H9 (cell line): ENCODE measurements around the gene CCL19. TPM values are rescaled to one million over a fixed set of nuclear protein-coding genes. Genes with fewer than 3 reads are reported as not detected.

ENCODE experiments used
- DNase-seq: peaks from one replicate; pipeline ENCODE4 v3.0.0-alpha.2; 2017
- H2AFZ ChIP-seq: one replicate; pipeline ENCODE4 v1.6.1; 2013; ENCODE audit warnings: mild to moderate bottlenecking, low read length, control low read depth, moderate library complexity
- H2AK5ac ChIP-seq: 2 replicates; pipeline ENCODE4 v1.6.1; 2013; ENCODE audit warnings: low read length, control low read depth, mixed read lengths; ENCODE audit not compliant: insufficient read length
- H2BK120ac ChIP-seq: one replicate; pipeline ENCODE4 v1.6.1; 2013; ENCODE audit warnings: low read depth, mild to moderate bottlenecking, low read length, control low read depth, inconsistent platforms; ENCODE audit not compliant: poor library complexity, severe bottlenecking
- H2BK12ac ChIP-seq: 2 replicates; pipeline ENCODE4 v1.6.1; 2013; ENCODE audit warnings: low read length, control low read depth, mixed read lengths, low read depth; ENCODE audit not compliant: insufficient read length
- H2BK15ac ChIP-seq: 2 replicates; pipeline ENCODE4 v1.6.1; 2013; ENCODE audit warnings: low read depth, low read length, control low read depth
- H2BK20ac ChIP-seq: one replicate; pipeline ENCODE4 v1.6.1; 2013; ENCODE audit warnings: low read depth, mild to moderate bottlenecking, low read length, control low read depth, inconsistent platforms; ENCODE audit not compliant: poor library complexity, severe bottlenecking
- H2BK5ac ChIP-seq: 2 replicates; pipeline ENCODE4 v1.6.1; 2013; ENCODE audit warnings: low read length, control low read depth, mixed read lengths; ENCODE audit not compliant: insufficient read length
- H3K14ac ChIP-seq: 2 replicates; pipeline ENCODE4 v1.6.1; 2013; ENCODE audit warnings: low read length, control low read depth; ENCODE audit not compliant: insufficient read depth
- H3K18ac ChIP-seq: 2 replicates; pipeline ENCODE4 v1.6.1; 2013; ENCODE audit warnings: low read depth, mild to moderate bottlenecking, mixed read lengths, low read length, control low read depth; ENCODE audit not compliant: insufficient read length
- H3K23ac ChIP-seq: 2 replicates; pipeline ENCODE4 v1.6.1; 2013; ENCODE audit warnings: low read length, control low read depth, mixed read lengths, low read depth; ENCODE audit not compliant: insufficient read length
- H3K23me2 ChIP-seq: 2 replicates; pipeline ENCODE4 v1.6.1; 2013; ENCODE audit warnings: low read depth, mild to moderate bottlenecking, mixed read lengths, low read length, control low read depth; ENCODE audit not compliant: insufficient read length, poor library complexity, severe bottlenecking
- H3K27ac ChIP-seq: 2 replicates; pipeline ENCODE4 v1.5.1; 2013; ENCODE audit warnings: low read length, control low read depth, mixed read lengths, low read depth; ENCODE audit not compliant: insufficient read length
- H3K27me3 ChIP-seq: 2 replicates; pipeline ENCODE4 v1.6.1; 2013; ENCODE audit warnings: low read length, control low read depth, inconsistent platforms; ENCODE audit not compliant: insufficient read depth
- H3K4ac ChIP-seq: 2 replicates; pipeline ENCODE4 v1.6.1; 2013; ENCODE audit warnings: low read depth, mild to moderate bottlenecking, control low read depth, inconsistent platforms, low read length, moderate library complexity
- H3K4me1 ChIP-seq: 2 replicates; pipeline ENCODE4 v1.6.1; 2013; ENCODE audit warnings: low read length, control low read depth, inconsistent platforms; ENCODE audit not compliant: insufficient read depth
- H3K4me2 ChIP-seq: 2 replicates; pipeline ENCODE4 v1.6.1; 2013; ENCODE audit warnings: low read length, control low read depth, mixed read lengths; ENCODE audit not compliant: insufficient read length, insufficient read depth
- H3K56ac ChIP-seq: 2 replicates; pipeline ENCODE4 v1.6.1; 2013; ENCODE audit warnings: low read depth, mild to moderate bottlenecking, mixed read lengths, low read length, control low read depth; ENCODE audit not compliant: insufficient read length
- H3K79me1 ChIP-seq: 2 replicates; pipeline ENCODE4 v1.6.1; 2013; ENCODE audit warnings: low read depth, mild to moderate bottlenecking, moderate library complexity, low read length, control low read depth, inconsistent platforms; ENCODE audit not compliant: insufficient read depth, poor library complexity, severe bottlenecking
- H3K79me2 ChIP-seq: 2 replicates; pipeline ENCODE4 v1.6.1; 2013; ENCODE audit warnings: low read length, control low read depth, inconsistent platforms; ENCODE audit not compliant: insufficient read depth
- H3K9ac ChIP-seq: 2 replicates; pipeline ENCODE4 v1.6.1; 2013; ENCODE audit warnings: low read length, control low read depth, mixed read lengths; ENCODE audit not compliant: insufficient read length; ENCODE audit errors: extremely low read depth
- H3K9me3 ChIP-seq: one replicate; pipeline ENCODE4 v1.6.1; 2013; ENCODE audit warnings: low read depth, low read length, inconsistent platforms; ENCODE audit not compliant: control insufficient read depth
- H3T11ph ChIP-seq: one replicate; pipeline ENCODE4 v1.6.1; 2013; ENCODE audit warnings: mild to moderate bottlenecking, low read length, control low read depth, inconsistent platforms
- H4K20me1 ChIP-seq: one replicate; pipeline ENCODE4 v1.6.1; 2013; ENCODE audit not compliant: control insufficient read depth, insufficient read length, insufficient read depth
- H4K5ac ChIP-seq: 2 replicates; pipeline ENCODE4 v1.6.1; 2013; ENCODE audit warnings: low read depth, mild to moderate bottlenecking, mixed read lengths, low read length, control low read depth; ENCODE audit not compliant: insufficient read length
- H4K8ac ChIP-seq: replicated peaks from 2 replicates; pipeline ENCODE4 v1.6.1; 2013; ENCODE audit warnings: low read length, control low read depth, mixed read lengths, low read depth; ENCODE audit not compliant: insufficient read length
- H4K91ac ChIP-seq: 2 replicates; pipeline ENCODE4 v1.6.1; 2013; ENCODE audit warnings: low read depth, mild to moderate bottlenecking, moderate library complexity, mixed read lengths, low read length, control low read depth; ENCODE audit not compliant: insufficient read length
- H3K27ac Mint-ChIP-seq, 3 experiments: 2 replicates in 2 of 3; 3 replicates in 1 of 3; pipeline ENCODE4 v1.8.0; 2020 to 2021; ENCODE audit warnings: mixed read lengths in 3 of 3, mild to moderate bottlenecking in 1 of 3, moderate library complexity in 1 of 3
- H3K27me3 Mint-ChIP-seq: 2 replicates; pipeline ENCODE4 v1.8.0; 2021; ENCODE audit warnings: low read depth, mild to moderate bottlenecking, moderate library complexity, mixed read lengths
- H3K36me3 Mint-ChIP-seq, 3 experiments: 2 replicates in 2 of 3; 3 replicates in 1 of 3; pipeline ENCODE4 v1.8.0; 2020 to 2021; ENCODE audit warnings: low read depth in 3 of 3, mixed read lengths in 3 of 3; ENCODE audit not compliant: insufficient read depth in 1 of 3
- H3K4me1 Mint-ChIP-seq, 2 experiments: 2 replicates each; pipeline ENCODE4 v1.8.0; 2020; ENCODE audit warnings: mixed read lengths in 2 of 2
- H3K4me3 Mint-ChIP-seq, 2 experiments: 2 replicates in 1 of 2; 3 replicates in 1 of 2; pipeline ENCODE4 v1.8.0; 2020 to 2021; ENCODE audit warnings: mild to moderate bottlenecking in 2 of 2, mixed read lengths in 2 of 2, moderate library complexity in 1 of 2
- H3K9me3 Mint-ChIP-seq, 2 experiments: 2 replicates in 1 of 2; 3 replicates in 1 of 2; pipeline ENCODE4 v1.8.0; 2020; ENCODE audit warnings: mild to moderate bottlenecking in 2 of 2, mixed read lengths in 2 of 2, moderate library complexity in 1 of 2
- WGBS: extraction: QIAGEN DNeasy Blood & Tissue Kit; methylation state at CpG from one replicate; pipeline ENCODE4 v1.1.7; 2013; ENCODE audit warnings: missing lambda C conversion rate, low lambda C conversion rate, mixed read lengths; ENCODE audit not compliant: insufficient read length; ENCODE audit errors: extremely low coverage; 5-methylcytosine and 5-hydroxymethylcytosine counted together
- total RNA-seq: library from RNA; stranded (reverse); gene quantifications from 2 replicates; pipeline ENCODE4 v1.2.1, GENCODE V29; 2021
- TF ChIP-seq, protein P1 (sequence below): fragments of 200-600 bp; sonication (generic); conservative IDR thresholded peaks from 3 replicates; pipeline ENCODE4 v1.8.0; 2021; ENCODE audit warnings: antibody characterized with exemption, mild to moderate bottlenecking

CCL19 gene
- total RNA-seq, 1 experiment from 2014 or later = not detected

DNA sequence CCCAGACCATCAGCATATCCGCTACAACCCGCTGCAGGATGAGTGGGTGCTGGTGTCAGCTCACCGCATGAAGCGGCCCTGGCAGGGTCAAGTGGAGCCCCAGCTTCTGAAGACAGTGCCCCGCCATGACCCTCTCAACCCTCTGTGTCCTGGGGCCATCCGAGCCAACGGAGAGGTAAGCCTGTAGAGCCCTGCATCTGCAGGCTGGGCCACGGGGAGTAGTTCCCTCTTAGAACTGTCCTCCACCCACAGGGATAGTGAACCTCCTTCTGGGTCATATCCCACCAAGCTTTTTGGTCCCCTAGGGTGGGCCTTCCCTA is 44.0 kb downstream of the CCL19 start:
- no peak overlapping the region for H3T11ph ChIP-seq
- TF ChIP-seq, protein P1, sequence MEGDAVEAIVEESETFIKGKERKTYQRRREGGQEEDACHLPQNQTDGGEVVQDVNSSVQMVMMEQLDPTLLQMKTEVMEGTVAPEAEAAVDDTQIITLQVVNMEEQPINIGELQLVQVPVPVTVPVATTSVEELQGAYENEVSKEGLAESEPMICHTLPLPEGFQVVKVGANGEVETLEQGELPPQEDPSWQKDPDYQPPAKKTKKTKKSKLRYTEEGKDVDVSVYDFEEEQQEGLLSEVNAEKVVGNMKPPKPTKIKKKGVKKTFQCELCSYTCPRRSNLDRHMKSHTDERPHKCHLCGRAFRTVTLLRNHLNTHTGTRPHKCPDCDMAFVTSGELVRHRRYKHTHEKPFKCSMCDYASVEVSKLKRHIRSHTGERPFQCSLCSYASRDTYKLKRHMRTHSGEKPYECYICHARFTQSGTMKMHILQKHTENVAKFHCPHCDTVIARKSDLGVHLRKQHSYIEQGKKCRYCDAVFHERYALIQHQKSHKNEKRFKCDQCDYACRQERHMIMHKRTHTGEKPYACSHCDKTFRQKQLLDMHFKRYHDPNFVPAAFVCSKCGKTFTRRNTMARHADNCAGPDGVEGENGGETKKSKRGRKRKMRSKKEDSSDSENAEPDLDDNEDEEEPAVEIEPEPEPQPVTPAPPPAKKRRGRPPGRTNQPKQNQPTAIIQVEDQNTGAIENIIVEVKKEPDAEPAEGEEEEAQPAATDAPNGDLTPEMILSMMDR = no peak
- H3K27me3 ChIP-seq = no peaks in the 10 kb centered on the region
- no peak overlapping the region for H3K18ac ChIP-seq
- peaks cover 10% of the 10 kb centered on the region; the same call in 1 of the 2 replicates for H3K4me1 ChIP-seq
- H4K8ac ChIP-seq = no peak overlapping the region
- H3K23me2 ChIP-seq = peaks cover 13% of the 10 kb centered on the region
- H2BK15ac ChIP-seq = no peak overlapping the region
- H2BK120ac ChIP-seq = no peak overlapping the region
- H4K20me1 ChIP-seq = no peaks in the 10 kb centered on the region
- Mint-ChIP-seq H3K36me3 (peaks cover 17 to 28% (median 24%) of the 10 kb centered on the region in 3 experiments; a peak in 6 of 7 replicates), H3K27me3 (no peaks in the 10 kb centered on the region; the same call in 1 of the 2 replicates), H3K27ac (peak overlapping the region in 2 of 3 experiments; percentile 40 to 94; a peak in 3 of 7 replicates), H3K4me3 (peak overlapping the region; percentile 85 to 93), H3K4me1 (peaks cover 35 to 42% of the 10 kb centered on the region in 2 experiments), H3K9me3 (no peaks in the 10 kb centered on the region)
- H3K79me1 ChIP-seq = no peaks in the 10 kb centered on the region
- no peak overlapping the region for H4K91ac ChIP-seq
- no peak overlapping the region for H2AFZ ChIP-seq
- no peaks in the 10 kb centered on the region for H3K9me3 ChIP-seq
- no peak overlapping the region for H3K27ac ChIP-seq
- H3K79me2 ChIP-seq = peaks cover 2% of the 10 kb centered on the region; the same call in 1 of the 2 replicates
- H2BK20ac ChIP-seq = no peak overlapping the region
- no peak overlapping the region for H3K4ac ChIP-seq
- H3K14ac ChIP-seq = no peak overlapping the region; the same call in 1 of the 2 replicates
- H4K5ac ChIP-seq = no peak overlapping the region
- H3K23ac ChIP-seq = no peak overlapping the region
- peak overlapping the region; percentile 28 for H3K9ac ChIP-seq
- H3K56ac ChIP-seq = no peak overlapping the region
- no peak overlapping the region for H2BK12ac ChIP-seq
- H2BK5ac ChIP-seq = no peak overlapping the region
- DNase-seq = no peak
- H2AK5ac ChIP-seq = no peak overlapping the region
- peak overlapping the region; percentile 94 for H3K4me2 ChIP-seq
- WGBS = no CpG with 5 or more reads among the region's 8 CpGs
